SKM-1 (cell line): Measurements from ENCODE around the gene JMJD1C.
"Not testable (repeated sequence)": the region's sequence is repeated elsewhere in the genome, so short reads cannot be mapped to it uniquely, and the experiment has no call there.

ENCODE experiments used
- DNase-seq: peaks from one replicate; lab custom pipeline; 2025; ENCODE audit not compliant: unreplicated experiment; lab: John Stamatoyannopoulos, UW

The JMJD1C gene

GRCh38 chr10:63199716-63200115, 266.1 kb downstream of the JMJD1C start:
- DNase-seq: no peak

- no peak for DNase-seq
These were observed 268.3 kb downstream of the JMJD1C start for GRCh38 chr10:63197344-63198092.

GRCh38 chr10:63192826-63193225, 273.0 kb downstream of the JMJD1C start:
- no peak for DNase-seq

- no peak for DNase-seq
These were observed 290.2 kb downstream of the JMJD1C start for GRCh38 chr10:63175534-63175933.

- DNase-seq: no peak
These were observed 292.1 kb downstream of the JMJD1C start for GRCh38 chr10:63173468-63174232.

GRCh38 chr10:63171926-63172325, 293.9 kb downstream of the JMJD1C start:
- no peak for DNase-seq

GRCh38 chr10:63171255-63171855, 294.4 kb downstream of the JMJD1C start:
- DNase-seq: no peak

- DNase-seq: no peak
These were observed 296.2 kb downstream of the JMJD1C start for GRCh38 chr10:63169624-63170023.

GRCh38 chr10:63168821-63169462, 296.8 kb downstream of the JMJD1C start:
- no peak for DNase-seq

GRCh38 chr10:63166742-63167258, 299.0 kb downstream of the JMJD1C start:
- DNase-seq: peak; percentile 4

- DNase-seq: no peak
These were observed 300.5 kb downstream of the JMJD1C start for GRCh38 chr10:63165249-63165648.

GRCh38 chr10:63164166-63164623, 301.6 kb downstream of the JMJD1C start:
- DNase-seq: peak; percentile 14

GRCh38 chr10:63161592-63161991, 304.2 kb downstream of the JMJD1C start:
- no peak for DNase-seq

GRCh38 chr10:63157845-63158624, 307.7 kb downstream of the JMJD1C start:
- DNase-seq: peak; percentile 77

- DNase-seq: no peak
These were observed 309.5 kb downstream of the JMJD1C start for GRCh38 chr10:63156236-63156635.

GRCh38 chr10:63155388-63156020, 310.3 kb downstream of the JMJD1C start:
- no peak for DNase-seq

- DNase-seq: no peak
These were observed 311.0 kb downstream of the JMJD1C start for GRCh38 chr10:63154546-63155387.

- DNase-seq: not testable (repeated sequence)
These were observed 311.8 kb downstream of the JMJD1C start for GRCh38 chr10:63153868-63154545.
